ENCODE data around the gene MRGPRE.

DNA sequence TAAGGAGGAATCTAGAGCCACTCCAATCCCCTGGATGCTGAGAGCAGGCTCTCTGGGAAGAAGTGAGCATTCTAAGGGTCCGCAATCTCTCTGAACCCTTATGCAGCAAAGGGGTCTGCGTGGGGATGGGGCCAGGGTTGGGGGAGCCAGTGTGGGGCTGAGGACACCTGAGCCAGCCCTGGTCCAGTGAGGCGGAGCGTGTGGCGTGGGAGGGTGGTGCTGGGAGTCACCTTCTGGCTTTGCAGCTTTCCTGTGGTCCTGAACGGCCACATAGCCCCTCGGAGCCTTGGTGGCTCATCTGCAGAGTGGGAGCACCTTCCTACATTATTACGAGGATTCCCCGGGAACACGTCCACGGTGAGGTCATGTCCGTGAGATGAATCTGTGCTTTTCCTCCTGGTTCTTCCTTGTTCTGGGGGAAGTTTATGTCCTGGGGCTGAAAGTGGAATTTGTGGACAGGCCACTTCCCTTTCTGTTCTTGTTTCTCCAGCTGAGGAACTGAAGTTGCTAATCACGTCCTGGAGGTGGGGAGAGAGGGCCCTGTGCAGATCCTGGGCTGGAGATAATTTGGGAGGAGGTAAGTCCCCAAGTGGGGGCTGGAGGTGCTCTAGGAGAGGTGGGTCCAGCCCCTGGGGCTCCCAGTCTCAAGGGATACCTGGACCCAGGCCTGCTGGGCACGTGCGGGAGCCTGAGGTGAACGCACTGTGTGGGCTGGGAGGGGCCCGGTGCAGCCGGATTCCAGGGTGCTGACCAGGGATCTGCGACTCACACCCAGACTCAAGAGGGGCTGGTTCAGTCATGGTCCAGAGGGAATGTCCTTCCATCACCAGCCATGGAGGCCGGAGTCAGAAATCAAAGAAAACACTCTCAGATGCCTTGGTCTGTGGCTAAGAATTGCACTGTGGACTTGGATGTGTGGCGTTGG lies 6.1 kb downstream of the MRGPRE start:
- TF ChIP-seq YY1 (IDR thresholded peaks at IDR 0.05; ENCODE audit: insufficient read depth, insufficient read length): no peak
- TF ChIP-seq SUZ12 (IDR thresholded peaks at IDR 0.05; ENCODE audit: extremely low read depth, insufficient read depth, insufficient read length): no peak
- no peak for TF ChIP-seq ZNF274 (IDR thresholded peaks at IDR 0.05; ENCODE audit: low read depth, low read length)
